GM18868 (cell line): ENCODE results near the gene CALU.

Experiments used
- ATAC-seq: cut with Tn5 transposase; IDR thresholded peaks from one replicate; pipeline ENCODE4 v1.9.1; 2021; ENCODE audit warnings: mild to moderate bottlenecking, moderate library complexity; ENCODE audit not compliant: unreplicated experiment

Gene CALU

GRCh38 chr7:128739048-128739962 lies at the start of gene CALU:
Gene CALU, plus strand, starts transcription at chr7:128739359. Its CDS starts 9,225 bp downstream, at chr7:128748584.
- ATAC-seq, result peak; percentile 99

- ATAC-seq, result no peak
These were observed 47.9 kb upstream of the CALU start for GRCh38 chr7:128691227-128691626.

GRCh38 chr7:128692623-128693270 lies 46.4 kb upstream of the CALU start:
- ATAC-seq, result no peak

GRCh38 chr7:128693373-128694015 lies 45.7 kb upstream of the CALU start:
- no peak for ATAC-seq

GRCh38 chr7:128694738-128695137 lies 44.4 kb upstream of the CALU start:
- no peak for ATAC-seq

- ATAC-seq, result peak; percentile 68
These were observed 41.8 kb upstream of the CALU start for GRCh38 chr7:128697302-128697905.

- no peak for ATAC-seq
These were observed 39.9 kb upstream of the CALU start for GRCh38 chr7:128699196-128699712.

GRCh38 chr7:128699895-128700294 lies 39.3 kb upstream of the CALU start:
- ATAC-seq, result no peak

GRCh38 chr7:128701062-128701785 lies 37.9 kb upstream of the CALU start:
- ATAC-seq, result no peak

GRCh38 chr7:128703609-128704241 lies 35.4 kb upstream of the CALU start:
- ATAC-seq, result no peak

GRCh38 chr7:128705891-128706333 lies 33.2 kb upstream of the CALU start:
- no peak for ATAC-seq

GRCh38 chr7:128707752-128708151 lies 31.4 kb upstream of the CALU start:
- no peak for ATAC-seq

GRCh38 chr7:128708235-128708634 lies 30.9 kb upstream of the CALU start:
- no peak for ATAC-seq

GRCh38 chr7:128708824-128709223 lies 30.3 kb upstream of the CALU start:
- ATAC-seq, result no peak

- ATAC-seq, result no peak
These were observed 28.7 kb upstream of the CALU start for GRCh38 chr7:128710481-128710880.

- no peak for ATAC-seq
These were observed 25.4 kb upstream of the CALU start for GRCh38 chr7:128713794-128714193.

- no peak for ATAC-seq
These were observed 24.3 kb upstream of the CALU start for GRCh38 chr7:128714701-128715495.

GRCh38 chr7:128718967-128719642 lies 20.1 kb upstream of the CALU start:
- no peak for ATAC-seq
